Effector memory CD8-positive, alpha-beta T cell (primary cell): ENCODE data around the gene SETD3.

ENCODE experiments used
- ATAC-seq: fragments of 150-1000 bp; cut with Tn5 transposase; replicated peaks from 2 replicates; pipeline ENCODE4 v1.10.0; 2021; ENCODE audit warnings: mild to moderate bottlenecking, moderate library complexity
- DNase-seq, 3 experiments: peaks; one replicate each; pipeline ENCODE4 v3.0.0; 2021
- H3K27ac Mint-ChIP-seq, 2 donors: one replicate each; pipeline ENCODE4 v1.8.0; 2022; ENCODE audit warnings: mild to moderate bottlenecking in 2 of 2, mixed read lengths in 2 of 2, moderate library complexity in 2 of 2
- H3K27me3 Mint-ChIP-seq, 2 donors: one replicate each; pipeline ENCODE4 v1.8.0; 2022; ENCODE audit warnings: mixed read lengths in 2 of 2
- H3K36me3 Mint-ChIP-seq: one replicate; pipeline ENCODE4 v1.8.0; 2022; ENCODE audit warnings: mild to moderate bottlenecking, moderate library complexity, mixed read lengths; ENCODE audit not compliant: insufficient read depth
- H3K4me1 Mint-ChIP-seq, 2 donors: one replicate each; pipeline ENCODE4 v1.8.0; 2022; ENCODE audit warnings: low read depth in 2 of 2, mixed read lengths in 2 of 2
- H3K4me3 Mint-ChIP-seq, 2 donors: one replicate each; pipeline ENCODE4 v1.8.0; 2022; ENCODE audit warnings: mild to moderate bottlenecking in 2 of 2, mixed read lengths in 2 of 2, moderate library complexity in 2 of 2
- H3K9me3 Mint-ChIP-seq, 2 donors: one replicate each; pipeline ENCODE4 v1.8.0; 2022; ENCODE audit warnings: mixed read lengths in 2 of 2

The SETD3 gene

GRCh38 chr14:99502989-99503421 lies 22.3 kb upstream of the SETD3 start:
- Mint-ChIP-seq H3K4me1 (no peaks in the 10 kb centered on the region), H3K27me3 (no peaks in the 10 kb centered on the region), H3K36me3 (peaks cover 99% of the 10 kb centered on the region), H3K9me3 (no peaks in the 10 kb centered on the region), H3K27ac (peak overlapping the region in 1 of 2 donors; percentile 26), H3K4me3 (no peak overlapping the region)
- no peak for ATAC-seq
- DNase-seq = no peak

GRCh38 chr14:99497894-99498293 lies 17.2 kb upstream of the SETD3 start:
- Mint-ChIP-seq H3K27me3 (no peaks in the 10 kb centered on the region), H3K4me3 (no peak overlapping the region), H3K4me1 (peaks cover 4 to 5% of the 10 kb centered on the region in 2 donors), H3K27ac (peak overlapping the region in 1 of 2 donors; percentile 62), H3K9me3 (no peaks in the 10 kb centered on the region), H3K36me3 (peaks cover 97% of the 10 kb centered on the region)
- no peak for ATAC-seq
- DNase-seq = no peak

GRCh38 chr14:99497341-99497740 lies 16.7 kb upstream of the SETD3 start:
- Mint-ChIP-seq H3K4me3 (no peak overlapping the region), H3K27me3 (no peaks in the 10 kb centered on the region), H3K4me1 (peaks cover 4 to 6% of the 10 kb centered on the region in 2 donors), H3K27ac (no peak overlapping the region), H3K9me3 (no peaks in the 10 kb centered on the region), H3K36me3 (peaks cover 97% of the 10 kb centered on the region)
- DNase-seq (no peak), ATAC-seq (no peak)

- Mint-ChIP-seq H3K27me3 (no peaks in the 10 kb centered on the region), H3K36me3 (peaks cover 20% of the 10 kb centered on the region), H3K4me1 (peaks cover 43 to 61% of the 10 kb centered on the region in 2 donors), H3K27ac (no peak overlapping the region), H3K9me3 (no peaks in the 10 kb centered on the region), H3K4me3 (no peak overlapping the region)
- DNase-seq (no peak), ATAC-seq (no peak)
Observed at GRCh38 chr14:99484106-99484505, 3.4 kb upstream of the SETD3 start.

GRCh38 chr14:99481745-99482099 lies 1.1 kb upstream of the SETD3 start:
- Mint-ChIP-seq H3K4me3 (peak overlapping the region; percentile 90 to 95), H3K4me1 (peaks cover 50 to 63% of the 10 kb centered on the region in 2 donors), H3K9me3 (no peaks in the 10 kb centered on the region), H3K27me3 (no peaks in the 10 kb centered on the region), H3K36me3 (peaks cover 16% of the 10 kb centered on the region), H3K27ac (peak overlapping the region; percentile 92 to 97)
- ATAC-seq (no peak), DNase-seq (no peak)

GRCh38 chr14:99480917-99481744 lies 472 bp upstream of the SETD3 start, which contains the start of gene CCNK:
TSS of gene CCNK (plus strand) at chr14:99481409. CDS start at chr14:99492678, 11,269 bp downstream.
- Mint-ChIP-seq H3K27ac (peak within 1 kb of the TSS; percentile 95 to 97), H3K36me3 (peaks cover 14% of the 10 kb centered on the region), H3K4me1 (peaks cover 44 to 57% of the 10 kb centered on the region in 2 donors), H3K4me3 (peak within 1 kb of the TSS; percentile 90 to 95), H3K27me3 (no peaks in the 10 kb centered on the region), H3K9me3 (no peaks in the 10 kb centered on the region)
- peak; percentile 100 for DNase-seq
- peak; percentile 81 for ATAC-seq

GRCh38 chr14:99479160-99479905 lies 1.3 kb downstream of the SETD3 start:
- H3K9me3 Mint-ChIP-seq = no peaks in the 10 kb centered on the region
- peak overlapping the region; percentile 94 to 97 for H3K4me3 Mint-ChIP-seq
- peak overlapping the region; percentile 87 to 95 for H3K27ac Mint-ChIP-seq
- ATAC-seq (no peak), DNase-seq (no peak)
- no peaks in the 10 kb centered on the region for H3K27me3 Mint-ChIP-seq
- H3K36me3 Mint-ChIP-seq = peaks cover 14% of the 10 kb centered on the region
- peaks cover 47 to 53% of the 10 kb centered on the region in 2 donors for H3K4me1 Mint-ChIP-seq

- H3K4me3 Mint-ChIP-seq = no peak overlapping the region
- H3K27ac Mint-ChIP-seq = peak overlapping the region in 1 of 2 donors; percentile 60
- peaks cover 14% of the 10 kb centered on the region for H3K36me3 Mint-ChIP-seq
- peaks cover 46 to 47% of the 10 kb centered on the region in 2 donors for H3K4me1 Mint-ChIP-seq
- H3K9me3 Mint-ChIP-seq = no peaks in the 10 kb centered on the region
- DNase-seq = no peak
- ATAC-seq = no peak
- no peaks in the 10 kb centered on the region for H3K27me3 Mint-ChIP-seq
Observed at GRCh38 chr14:99478128-99478527, 2.5 kb downstream of the SETD3 start.

GRCh38 chr14:99476864-99477263 lies 3.8 kb downstream of the SETD3 start:
- H3K36me3 Mint-ChIP-seq = peaks cover 14% of the 10 kb centered on the region
- H3K9me3 Mint-ChIP-seq = no peaks in the 10 kb centered on the region
- ATAC-seq = no peak
- H3K4me1 Mint-ChIP-seq = peaks cover 38 to 40% of the 10 kb centered on the region in 2 donors
- DNase-seq = no peak
- no peak overlapping the region for H3K27ac Mint-ChIP-seq
- H3K27me3 Mint-ChIP-seq = no peaks in the 10 kb centered on the region
- H3K4me3 Mint-ChIP-seq = no peak overlapping the region

- DNase-seq = no peak
- Mint-ChIP-seq H3K27ac (no peak overlapping the region), H3K4me3 (no peak overlapping the region), H3K36me3 (peaks cover 5% of the 10 kb centered on the region), H3K27me3 (no peaks in the 10 kb centered on the region), H3K9me3 (no peaks in the 10 kb centered on the region), H3K4me1 (peaks cover 38 to 40% of the 10 kb centered on the region in 2 donors)
- ATAC-seq = no peak
Observed at GRCh38 chr14:99475660-99476059, 5.0 kb downstream of the SETD3 start.

- no peak for ATAC-seq
- Mint-ChIP-seq H3K27ac (no peak overlapping the region), H3K9me3 (no peaks in the 10 kb centered on the region), H3K27me3 (no peaks in the 10 kb centered on the region), H3K4me3 (no peak overlapping the region), H3K4me1 (peaks cover 42 to 45% of the 10 kb centered on the region in 2 donors), H3K36me3 (peaks cover 5% of the 10 kb centered on the region)
- DNase-seq = no peak
Observed at GRCh38 chr14:99475179-99475578, 5.5 kb downstream of the SETD3 start.

GRCh38 chr14:99473458-99473857 lies 7.2 kb downstream of the SETD3 start:
- ATAC-seq (no peak), DNase-seq (no peak)
- H3K9me3 Mint-ChIP-seq = no peaks in the 10 kb centered on the region
- H3K4me1 Mint-ChIP-seq = peaks cover 40 to 42% of the 10 kb centered on the region in 2 donors
- no peak overlapping the region for H3K27ac Mint-ChIP-seq
- H3K4me3 Mint-ChIP-seq = no peak overlapping the region
- peaks cover 3% of the 10 kb centered on the region for H3K36me3 Mint-ChIP-seq
- H3K27me3 Mint-ChIP-seq = no peaks in the 10 kb centered on the region

- ATAC-seq (no peak), DNase-seq (no peak)
- Mint-ChIP-seq H3K4me1 (peaks cover 39 to 42% of the 10 kb centered on the region in 2 donors), H3K27me3 (no peaks in the 10 kb centered on the region), H3K36me3 (peaks cover 3% of the 10 kb centered on the region), H3K9me3 (no peaks in the 10 kb centered on the region), H3K4me3 (no peak overlapping the region), H3K27ac (no peak overlapping the region)
Observed at GRCh38 chr14:99472937-99473336, 7.7 kb downstream of the SETD3 start.
